ENCODE data around the gene TEX264.

TEX264 gene

GRCh38 chr3:51675201-51675611, 4.2 kb downstream of the TEX264 start:
- 75 to 100% methylated on average over 1 to 2 of the region's 2 CpGs for WGBS, 2 experiments (ENCODE audit: insufficient coverage in 2 of 2)
- Histone ChIP-seq H3K27ac (ENCODE audit: low read depth, low read length, severe bottlenecking) (no peak overlapping the region), H3K4me3 (ENCODE audit: extremely low read depth, insufficient read depth, low read length, poor library complexity, severe bottlenecking) (no peak overlapping the region), H3K9me3 (ENCODE audit: control insufficient read depth, low read length) (no peaks in the 10 kb centered on the region), H3K4me1 (ENCODE audit: control insufficient read depth, insufficient read depth, low read length, poor library complexity, severe bottlenecking) (peaks cover 10% of the 10 kb centered on the region), H3K36me3 (ENCODE audit: control insufficient read depth, insufficient read depth, low read length) (peaks cover 4% of the 10 kb centered on the region)

DNA sequence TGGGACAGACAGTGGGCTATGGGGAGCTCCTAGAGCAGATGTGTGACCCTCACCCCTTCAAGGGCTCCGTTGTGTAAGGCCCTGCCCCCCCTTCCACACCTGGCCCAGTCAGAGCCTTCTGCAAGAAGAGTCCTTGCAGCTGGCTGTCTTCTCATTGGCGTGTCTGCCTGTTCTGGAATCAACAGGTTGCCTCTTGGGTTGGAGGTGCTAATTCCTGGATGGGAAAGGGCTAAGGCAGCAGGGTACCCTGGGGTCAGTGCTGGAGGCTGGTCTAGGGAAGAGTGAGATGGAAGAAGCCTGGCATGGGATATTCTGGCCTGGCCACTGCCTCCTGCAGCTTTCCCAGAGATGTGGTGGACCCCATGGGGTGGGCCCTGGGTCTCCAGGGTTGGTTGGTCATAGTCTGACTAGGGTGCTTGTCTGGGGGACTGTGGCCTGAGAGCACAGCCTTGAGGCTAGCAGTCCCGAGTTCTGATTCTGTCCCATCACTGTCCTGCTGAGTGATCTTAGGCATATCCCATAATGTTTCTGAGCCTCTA, 5.1 kb downstream of the TEX264 start:
- peaks cover 4% of the 10 kb centered on the region for H3K36me3 ChIP-seq (ENCODE audit: control insufficient read depth, insufficient read depth, low read length)
- H3K9me3 ChIP-seq (ENCODE audit: control insufficient read depth, low read length): no peaks in the 10 kb centered on the region
- no peak overlapping the region for H3K27ac ChIP-seq (ENCODE audit: low read depth, low read length, severe bottlenecking)
- H3K4me3 ChIP-seq (ENCODE audit: extremely low read depth, insufficient read depth, low read length, poor library complexity, severe bottlenecking): no peak overlapping the region
- WGBS, 2 experiments (ENCODE audit: insufficient coverage in 2 of 2): 84 to 100% methylated on average over 2 of the region's 3 CpGs
- peaks cover 11% of the 10 kb centered on the region for H3K4me1 ChIP-seq (ENCODE audit: control insufficient read depth, insufficient read depth, low read length, poor library complexity, severe bottlenecking)

DNA sequence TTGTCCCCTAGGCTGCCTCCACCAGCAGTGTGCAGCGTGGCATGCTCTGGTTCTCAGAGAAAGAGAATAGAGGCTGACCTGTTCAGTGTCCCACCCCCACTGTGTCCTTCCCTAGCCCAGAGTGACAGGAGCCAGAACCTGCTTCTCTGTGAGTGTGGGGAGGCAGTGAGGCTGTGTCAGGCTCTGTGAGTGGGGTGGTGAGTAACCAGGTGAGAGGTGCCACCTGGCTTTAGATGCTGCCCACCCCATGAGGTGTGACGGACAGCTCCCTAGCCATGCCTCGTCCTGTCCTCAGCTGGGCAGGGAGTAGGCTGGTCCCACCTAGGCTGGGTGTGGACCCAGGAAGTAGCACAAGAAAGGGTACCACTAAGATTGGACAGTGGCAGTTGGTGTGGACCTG, 6.3 kb downstream of the TEX264 start:
- H3K36me3 ChIP-seq (ENCODE audit: control insufficient read depth, insufficient read depth, low read length): peaks cover 4% of the 10 kb centered on the region
- H3K9me3 ChIP-seq (ENCODE audit: control insufficient read depth, low read length): no peaks in the 10 kb centered on the region
- H3K27ac ChIP-seq (ENCODE audit: low read depth, low read length, severe bottlenecking): no peak overlapping the region
- WGBS, 2 experiments (ENCODE audit: insufficient coverage in 2 of 2): 95 to 100% methylated on average over 1 to 2 of the region's 3 CpGs
- H3K4me3 ChIP-seq (ENCODE audit: extremely low read depth, insufficient read depth, low read length, poor library complexity, severe bottlenecking): no peak overlapping the region
- H3K4me1 ChIP-seq (ENCODE audit: control insufficient read depth, insufficient read depth, low read length, poor library complexity, severe bottlenecking): peaks cover 14% of the 10 kb centered on the region

GRCh38 chr3:51678186-51678585, 7.1 kb downstream of the TEX264 start:
- H3K36me3 ChIP-seq (ENCODE audit: control insufficient read depth, insufficient read depth, low read length): peaks cover 10% of the 10 kb centered on the region
- 89% methylated on average over 1 of the region's 1 CpG; no CpG with 5 or more reads in 1 of the 2 experiments for WGBS, 2 experiments (ENCODE audit: insufficient coverage in 2 of 2)
- H3K4me1 ChIP-seq (ENCODE audit: control insufficient read depth, insufficient read depth, low read length, poor library complexity, severe bottlenecking): peaks cover 10% of the 10 kb centered on the region
- H3K4me3 ChIP-seq (ENCODE audit: extremely low read depth, insufficient read depth, low read length, poor library complexity, severe bottlenecking): no peak overlapping the region
- no peaks in the 10 kb centered on the region for H3K9me3 ChIP-seq (ENCODE audit: control insufficient read depth, low read length)
- H3K27ac ChIP-seq (ENCODE audit: low read depth, low read length, severe bottlenecking): no peak overlapping the region

- Histone ChIP-seq H3K4me3 (ENCODE audit: extremely low read depth, insufficient read depth, low read length, poor library complexity, severe bottlenecking) (no peak overlapping the region), H3K4me1 (ENCODE audit: control insufficient read depth, insufficient read depth, low read length, poor library complexity, severe bottlenecking) (peaks cover 10% of the 10 kb centered on the region), H3K27ac (ENCODE audit: low read depth, low read length, severe bottlenecking) (no peak overlapping the region), H3K36me3 (ENCODE audit: control insufficient read depth, insufficient read depth, low read length) (peaks cover 10% of the 10 kb centered on the region), H3K9me3 (ENCODE audit: control insufficient read depth, low read length) (no peaks in the 10 kb centered on the region)
- WGBS, 2 experiments (ENCODE audit: insufficient coverage in 2 of 2): 83 to 100% methylated on average over 1 to 2 of the region's 2 CpGs
These were observed 7.6 kb downstream of the TEX264 start for GRCh38 chr3:51678641-51679040.

DNA sequence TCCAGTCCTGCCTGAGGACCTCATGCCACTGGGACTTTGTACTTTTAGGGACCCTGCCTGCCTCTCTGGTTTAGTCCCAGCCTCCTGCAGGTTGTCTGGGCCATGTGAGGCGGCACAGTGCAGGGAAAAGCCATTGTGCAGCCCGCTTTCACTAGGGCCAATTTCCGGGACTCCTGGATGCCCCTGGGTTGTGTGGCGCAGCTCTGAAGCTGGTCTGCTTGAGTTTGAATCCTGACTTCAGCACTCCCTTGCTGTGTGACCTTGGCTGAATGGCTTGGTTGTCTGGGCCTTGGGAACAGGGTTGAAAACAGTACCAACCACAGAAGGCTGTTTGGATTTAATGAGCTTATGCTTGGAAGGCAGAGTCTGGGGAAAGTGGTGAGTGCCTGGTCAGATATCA, 8.3 kb downstream of the TEX264 start:
- WGBS, 2 experiments (ENCODE audit: insufficient coverage in 2 of 2): 89 to 90% methylated on average over 4 of the region's 4 CpGs
- H3K4me3 ChIP-seq (ENCODE audit: extremely low read depth, insufficient read depth, low read length, poor library complexity, severe bottlenecking): no peak overlapping the region
- no peaks in the 10 kb centered on the region for H3K9me3 ChIP-seq (ENCODE audit: control insufficient read depth, low read length)
- H3K4me1 ChIP-seq (ENCODE audit: control insufficient read depth, insufficient read depth, low read length, poor library complexity, severe bottlenecking): peaks cover 10% of the 10 kb centered on the region
- no peak overlapping the region for H3K27ac ChIP-seq (ENCODE audit: low read depth, low read length, severe bottlenecking)
- H3K36me3 ChIP-seq (ENCODE audit: control insufficient read depth, insufficient read depth, low read length): peaks cover 14% of the 10 kb centered on the region

- WGBS, 2 experiments (ENCODE audit: insufficient coverage in 2 of 2): 93 to 97% methylated on average over 7 of the region's 7 CpGs
- H3K36me3 ChIP-seq (ENCODE audit: control insufficient read depth, insufficient read depth, low read length): peaks cover 19% of the 10 kb centered on the region
- H3K27ac ChIP-seq (ENCODE audit: low read depth, low read length, severe bottlenecking): no peak overlapping the region
These were observed 8.7 kb downstream of the TEX264 start for GRCh38 chr3:51679777-51680176.

GRCh38 chr3:51680196-51680595, 9.1 kb downstream of the TEX264 start:
- Histone ChIP-seq H3K27ac (ENCODE audit: low read depth, low read length, severe bottlenecking) (no peak overlapping the region), H3K4me1 (ENCODE audit: control insufficient read depth, insufficient read depth, low read length, poor library complexity, severe bottlenecking) (peaks cover 10% of the 10 kb centered on the region), H3K9me3 (ENCODE audit: control insufficient read depth, low read length) (no peaks in the 10 kb centered on the region), H3K4me3 (ENCODE audit: extremely low read depth, insufficient read depth, low read length, poor library complexity, severe bottlenecking) (no peak overlapping the region), H3K36me3 (ENCODE audit: control insufficient read depth, insufficient read depth, low read length) (peaks cover 23% of the 10 kb centered on the region)
- WGBS, 2 experiments (ENCODE audit: insufficient coverage in 2 of 2): 92 to 100% methylated on average over 6 of the region's 6 CpGs

More at GRCh38 chr3:51679777-51680176, 8.7 kb downstream of the TEX264 start:
- Histone ChIP-seq H3K4me1 (ENCODE audit: control insufficient read depth, insufficient read depth, low read length, poor library complexity, severe bottlenecking) (peaks cover 10% of the 10 kb centered on the region), H3K9me3 (ENCODE audit: control insufficient read depth, low read length) (no peaks in the 10 kb centered on the region), H3K4me3 (ENCODE audit: extremely low read depth, insufficient read depth, low read length, poor library complexity, severe bottlenecking) (no peak overlapping the region)

- 94 to 100% methylated on average over 1 to 2 of the region's 2 CpGs for WGBS, 2 experiments (ENCODE audit: insufficient coverage in 2 of 2)
- Histone ChIP-seq H3K27ac (ENCODE audit: low read depth, low read length, severe bottlenecking) (no peak overlapping the region), H3K36me3 (ENCODE audit: control insufficient read depth, insufficient read depth, low read length) (peaks cover 26% of the 10 kb centered on the region), H3K9me3 (ENCODE audit: control insufficient read depth, low read length) (no peaks in the 10 kb centered on the region), H3K4me3 (ENCODE audit: extremely low read depth, insufficient read depth, low read length, poor library complexity, severe bottlenecking) (no peak overlapping the region), H3K4me1 (ENCODE audit: control insufficient read depth, insufficient read depth, low read length, poor library complexity, severe bottlenecking) (peaks cover 10% of the 10 kb centered on the region)
These were observed 9.7 kb downstream of the TEX264 start for GRCh38 chr3:51680663-51681230.

DNA sequence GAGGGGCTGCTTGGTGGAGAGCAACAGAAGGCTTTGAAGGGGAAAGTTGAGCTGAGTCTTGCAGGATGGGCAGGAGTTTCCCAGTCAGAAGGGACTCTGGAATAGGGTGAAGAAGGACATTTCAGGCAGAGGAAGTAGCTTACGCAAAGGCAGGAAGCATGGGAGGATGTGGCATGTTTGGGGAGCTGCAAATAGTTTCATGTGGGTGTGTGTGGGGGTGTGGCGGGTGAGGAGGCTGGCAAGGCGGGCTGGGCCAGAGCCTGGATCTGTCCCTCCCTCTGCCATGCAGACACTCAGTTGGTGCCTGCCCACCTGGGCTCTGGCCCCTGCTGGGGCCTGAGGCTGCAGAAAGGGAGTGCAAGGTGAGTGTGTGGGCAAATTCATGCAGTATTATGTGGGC, 10.4 kb downstream of the TEX264 start:
- Histone ChIP-seq H3K4me1 (ENCODE audit: control insufficient read depth, insufficient read depth, low read length, poor library complexity, severe bottlenecking) (peaks cover 17% of the 10 kb centered on the region), H3K36me3 (ENCODE audit: control insufficient read depth, insufficient read depth, low read length) (peaks cover 22% of the 10 kb centered on the region), H3K9me3 (ENCODE audit: control insufficient read depth, low read length) (no peaks in the 10 kb centered on the region), H3K4me3 (ENCODE audit: extremely low read depth, insufficient read depth, low read length, poor library complexity, severe bottlenecking) (no peak overlapping the region), H3K27ac (ENCODE audit: low read depth, low read length, severe bottlenecking) (peak overlapping the region; percentile 76)
- 100% methylated on average over 1 of the region's 3 CpGs; no CpG with 5 or more reads in 1 of the 2 experiments for WGBS, 2 experiments (ENCODE audit: insufficient coverage in 2 of 2)

DNA sequence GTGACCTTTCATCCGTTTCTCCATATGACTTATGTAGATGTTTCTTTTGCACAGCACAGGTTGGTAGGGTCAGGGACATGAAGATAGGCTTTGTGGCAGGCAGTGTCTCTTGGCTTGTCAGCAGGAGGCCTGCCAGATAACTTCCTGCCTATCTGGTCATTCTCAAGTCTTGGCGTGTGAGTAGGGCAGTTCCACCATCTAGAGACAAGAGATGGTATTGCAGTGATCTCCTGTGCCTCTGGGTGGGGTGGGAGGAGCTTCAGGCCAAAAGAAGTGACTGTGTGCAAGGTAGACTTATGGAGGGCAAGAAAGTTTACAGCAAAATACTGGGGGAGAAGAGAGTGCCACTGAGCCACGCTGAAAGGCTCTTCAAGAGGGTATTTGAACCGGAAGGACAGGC, 11.0 kb downstream of the TEX264 start:
- H3K4me1 ChIP-seq (ENCODE audit: control insufficient read depth, insufficient read depth, low read length, poor library complexity, severe bottlenecking): peaks cover 24% of the 10 kb centered on the region
- peak overlapping the region; percentile 76 for H3K27ac ChIP-seq (ENCODE audit: low read depth, low read length, severe bottlenecking)
- H3K4me3 ChIP-seq (ENCODE audit: extremely low read depth, insufficient read depth, low read length, poor library complexity, severe bottlenecking): no peak overlapping the region
- WGBS, 2 experiments (ENCODE audit: insufficient coverage in 2 of 2): 7 to 11% methylated on average over 3 to 4 of the region's 4 CpGs
- no peaks in the 10 kb centered on the region for H3K9me3 ChIP-seq (ENCODE audit: control insufficient read depth, low read length)
- peaks cover 22% of the 10 kb centered on the region for H3K36me3 ChIP-seq (ENCODE audit: control insufficient read depth, insufficient read depth, low read length)
